Stimulated activated CD8-positive, alpha-beta memory T cell treated with anti-CD3 and anti-CD28 coated beads, Interleukin-12 subunit alpha, Interleukin-12 subunit beta, amount 100 ng/mL, for 1 hour (primary cell): ENCODE data around the gene ST13.
"Not testable (repeated sequence)": the region's sequence is repeated elsewhere in the genome, so short reads cannot be mapped to it uniquely, and the experiment has no call there.

Experiments
- DNase-seq: peaks from one replicate; pipeline ENCODE4 v3.0.0-alpha.2; 2020; ENCODE audit warnings: low read depth

ST13 gene

DNA sequence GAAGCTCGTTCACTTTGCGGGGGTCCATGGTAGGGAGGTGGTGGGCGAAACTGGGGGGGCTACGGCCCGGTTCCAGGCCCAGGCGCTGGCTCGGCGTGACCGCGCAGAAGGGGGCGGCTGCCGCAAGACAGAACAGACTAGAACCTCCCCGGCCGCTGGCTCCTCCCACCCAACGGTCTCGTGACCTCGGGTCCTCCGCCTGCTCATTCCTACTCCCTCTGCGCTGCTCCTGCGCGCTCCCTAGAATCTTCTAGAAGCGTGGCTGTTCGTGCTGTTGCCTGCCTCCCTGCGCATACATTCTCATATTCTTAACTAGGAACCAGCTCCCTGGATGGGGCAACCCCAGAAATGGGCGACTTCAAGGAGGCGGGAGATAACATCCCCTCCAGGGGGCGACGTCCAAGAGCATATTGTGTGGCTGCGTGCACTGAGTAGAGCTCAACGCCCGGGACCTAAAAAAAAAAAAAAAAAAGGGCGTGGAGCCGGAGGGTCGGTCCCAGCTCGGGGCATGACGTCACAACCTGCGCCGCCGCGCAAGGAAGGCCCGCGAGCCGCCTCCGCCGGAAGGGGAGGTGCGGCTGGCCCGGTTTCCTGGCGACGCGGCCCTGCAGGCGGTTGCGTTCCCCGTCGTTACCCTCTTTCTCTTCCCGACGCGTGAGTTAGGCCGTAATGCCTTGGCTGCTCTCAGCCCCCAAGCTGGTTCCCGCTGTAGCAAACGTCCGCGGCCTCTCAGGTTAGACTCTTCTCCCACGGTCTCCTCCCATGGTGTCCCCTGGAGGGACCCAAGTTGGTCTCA is at the start of gene ST13, which contains the start of gene XPNPEP3:
Gene ST13, minus strand, starts transcription at position 127 of the 796 bp plus-strand sequence. Its CDS starts 99 bp downstream, at position 28.
Gene XPNPEP3, plus strand, starts transcription at position 636 of the 796 bp plus-strand sequence. Its CDS starts 34 bp downstream, at position 670.
- DNase-seq, result peak; percentile 94

GRCh38 chr22:40904101-40904500 is 47.7 kb upstream of the ST13 start:
- DNase-seq, result no peak

DNA sequence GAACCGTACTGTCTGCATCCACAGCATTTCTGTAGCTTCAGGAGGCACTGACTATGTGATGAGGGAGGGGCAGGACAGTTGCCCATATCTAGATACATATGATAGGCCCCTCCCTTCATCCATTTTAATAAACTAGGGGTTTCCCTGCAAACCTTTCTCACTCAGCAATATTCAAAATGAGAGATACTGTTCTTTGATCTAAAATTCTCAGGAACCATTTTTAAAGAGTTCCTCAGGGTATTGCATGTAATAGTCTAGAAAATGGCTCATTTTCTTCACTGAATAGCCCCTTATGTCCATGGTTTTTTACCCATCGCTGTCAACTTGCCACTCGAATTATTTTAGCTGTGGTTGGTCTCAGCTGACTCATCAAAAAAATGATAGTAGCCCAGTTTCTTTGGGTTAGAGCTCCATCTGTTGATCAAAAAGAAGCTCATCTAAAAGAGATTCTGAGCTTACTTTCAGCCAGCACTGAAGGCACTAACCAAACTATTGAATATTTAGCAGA is 42.5 kb upstream of the ST13 start:
- DNase-seq, result no peak

DNA sequence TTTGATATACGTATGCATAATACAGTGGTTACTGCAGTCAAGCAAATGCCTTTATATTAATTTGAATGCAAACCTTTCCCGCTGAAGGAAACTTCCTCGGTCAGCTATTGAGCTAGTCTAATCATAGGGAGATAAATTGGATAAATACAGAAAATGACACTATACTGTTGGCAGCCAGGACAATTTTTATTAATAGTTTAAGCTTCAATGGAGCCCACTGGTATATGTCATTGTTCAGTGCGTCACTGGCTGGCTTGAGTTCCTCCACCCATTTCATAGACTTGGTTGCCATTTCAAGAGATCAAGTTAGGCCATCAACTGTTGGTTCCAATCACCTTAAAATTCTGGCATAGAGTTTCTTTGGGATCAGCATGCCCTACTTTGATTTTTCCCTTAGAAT is 38.0 kb upstream of the ST13 start:
- DNase-seq, result no peak

DNA sequence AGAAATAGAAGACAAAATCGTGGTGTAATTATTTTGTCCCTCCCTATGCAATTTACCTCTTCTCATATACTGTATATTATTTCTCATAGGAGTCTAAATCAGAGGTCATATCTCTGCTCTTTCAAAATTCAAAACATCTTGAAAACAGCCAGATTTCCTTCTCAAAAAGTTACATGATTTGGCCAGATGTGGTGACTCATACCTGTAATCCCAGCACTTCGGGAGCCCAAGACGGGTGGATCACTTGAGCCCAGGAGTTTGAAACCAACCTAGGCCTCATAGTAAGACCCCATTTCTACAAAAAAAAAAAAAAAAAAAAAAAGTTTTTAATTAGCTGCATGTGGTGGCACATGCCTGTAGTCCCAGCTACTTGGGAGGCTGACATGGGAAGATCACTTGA is 34.4 kb upstream of the ST13 start:
- no peak for DNase-seq

DNA sequence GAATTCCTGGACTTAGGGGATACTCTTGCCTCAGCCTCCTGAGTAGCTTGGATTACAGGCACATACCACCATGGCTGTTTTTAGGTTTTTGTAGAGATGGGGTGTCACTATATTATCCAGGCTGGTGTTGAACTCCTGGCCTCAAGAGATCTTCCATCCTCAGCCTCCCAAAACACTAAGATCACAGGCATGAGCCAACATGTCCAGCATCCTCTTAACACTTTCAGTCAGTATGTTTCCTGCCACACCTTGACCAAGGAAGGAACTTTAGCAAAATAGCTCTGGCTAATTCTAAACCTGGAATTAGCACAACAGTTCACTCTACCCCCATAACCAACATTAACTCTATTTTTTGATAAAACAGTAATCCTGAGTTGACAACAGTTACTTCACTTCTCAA is 32.7 kb upstream of the ST13 start:
- DNase-seq, result no peak

GRCh38 chr22:40878922-40879321 is 22.5 kb upstream of the ST13 start:
- no peak for DNase-seq

DNA sequence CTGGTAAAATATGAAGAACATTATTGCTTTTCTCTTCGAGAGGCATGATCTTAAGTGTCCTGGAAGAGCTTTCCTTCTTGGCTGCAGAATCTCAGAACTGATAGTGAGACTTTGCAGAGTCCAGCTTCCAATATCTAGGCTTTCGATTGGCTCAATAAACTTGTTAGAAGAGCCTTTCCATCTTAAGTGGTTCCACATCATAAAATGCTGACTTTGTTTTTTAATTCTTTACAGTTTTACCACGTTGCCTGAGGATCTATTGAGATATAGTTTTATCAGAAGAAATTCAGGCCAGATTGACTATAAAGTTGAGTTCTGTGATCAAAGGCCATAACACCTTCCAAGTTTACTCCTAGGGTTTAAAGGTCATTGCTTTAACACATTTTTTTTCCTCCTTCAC is 21.0 kb upstream of the ST13 start:
- no peak for DNase-seq

- no peak for DNase-seq
These were observed 20.5 kb upstream of the ST13 start for GRCh38 chr22:40876907-40877306.

DNA sequence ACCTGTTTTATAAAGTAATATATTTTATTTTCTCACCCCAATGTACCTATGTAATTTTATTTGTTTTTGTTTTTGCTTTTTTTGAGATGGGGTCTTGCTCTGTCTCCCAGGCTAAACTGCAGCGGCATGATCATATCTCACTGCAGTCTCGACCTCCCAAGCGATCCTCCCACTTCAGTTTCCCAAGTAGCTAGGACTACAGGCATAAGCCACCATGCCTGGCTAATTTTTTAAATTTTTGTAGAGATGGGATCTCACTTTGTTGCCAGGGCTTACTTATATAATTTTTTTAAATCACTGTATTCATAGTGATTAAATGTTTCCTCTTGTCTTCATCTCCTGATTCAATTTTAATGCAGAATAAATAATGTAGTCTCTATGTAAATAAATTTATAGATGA is 18.7 kb upstream of the ST13 start:
- no peak for DNase-seq

DNA sequence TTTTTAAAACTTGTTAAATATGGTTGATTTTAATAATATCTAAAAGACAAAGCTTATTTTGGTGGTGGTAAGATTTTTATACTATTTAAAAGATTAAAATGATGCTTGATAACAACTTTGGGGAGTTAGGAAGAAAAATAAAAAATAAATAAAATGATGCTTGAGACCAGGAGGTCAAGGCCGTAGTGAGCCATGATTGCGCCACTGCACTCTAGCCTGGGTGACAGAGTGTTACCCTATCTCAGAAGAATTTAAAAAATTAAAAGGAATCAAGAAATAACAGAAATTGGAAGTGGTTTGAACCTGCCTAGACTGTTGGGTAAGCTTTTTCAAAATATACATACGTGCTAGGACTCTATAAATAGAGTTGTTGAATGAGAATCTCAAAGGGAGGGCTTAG is 17.6 kb upstream of the ST13 start:
- no peak for DNase-seq

DNA sequence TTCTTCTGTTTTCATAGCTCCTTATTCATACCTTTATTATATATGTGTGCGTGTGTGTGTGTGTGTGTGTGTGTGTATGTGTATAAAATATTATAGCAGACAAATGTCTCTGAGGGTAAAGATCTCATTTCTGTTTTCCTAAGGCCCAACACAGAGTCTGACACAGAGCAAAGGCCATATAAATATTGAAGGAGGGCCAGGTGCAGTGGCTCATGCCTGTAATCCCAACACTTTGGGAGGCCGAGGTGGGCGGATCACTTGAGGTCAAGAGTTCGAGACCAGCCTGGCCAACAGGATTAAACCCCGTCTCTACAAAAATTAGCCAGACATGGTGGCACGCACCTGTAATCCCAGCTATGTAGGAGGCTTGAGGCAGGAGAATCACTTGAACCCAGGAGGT is 11.9 kb upstream of the ST13 start:
- DNase-seq, result not testable (repeated sequence)

DNA sequence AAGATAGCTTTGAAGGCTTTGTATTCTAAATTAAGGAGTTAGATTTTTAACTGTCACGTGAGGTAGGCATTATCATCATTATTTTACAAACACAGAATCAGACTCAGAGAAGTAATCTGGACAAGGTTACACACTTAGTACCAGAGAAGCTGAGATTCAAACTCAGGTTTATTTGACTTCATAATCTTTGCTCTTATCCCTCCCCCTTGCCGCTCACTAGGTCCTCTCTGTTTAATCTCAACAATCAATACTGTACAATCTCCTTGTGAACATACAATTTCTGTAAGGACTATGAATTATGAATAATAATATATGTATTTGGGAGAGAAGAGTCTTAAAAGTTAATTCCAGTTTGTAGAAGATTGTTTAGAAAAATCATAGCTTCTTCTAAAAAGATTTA is 10.7 kb upstream of the ST13 start:
- DNase-seq, result no peak

GRCh38 chr22:40862537-40862936 is 6.1 kb upstream of the ST13 start:
- DNase-seq, result no peak

GRCh38 chr22:40862013-40862412 is 5.6 kb upstream of the ST13 start, which contains the start of gene DNAJB7:
Gene DNAJB7 (minus strand): TSS chr22:40862113. CDS start chr22:40861994, 119 bp downstream.
- no peak for DNase-seq

DNA sequence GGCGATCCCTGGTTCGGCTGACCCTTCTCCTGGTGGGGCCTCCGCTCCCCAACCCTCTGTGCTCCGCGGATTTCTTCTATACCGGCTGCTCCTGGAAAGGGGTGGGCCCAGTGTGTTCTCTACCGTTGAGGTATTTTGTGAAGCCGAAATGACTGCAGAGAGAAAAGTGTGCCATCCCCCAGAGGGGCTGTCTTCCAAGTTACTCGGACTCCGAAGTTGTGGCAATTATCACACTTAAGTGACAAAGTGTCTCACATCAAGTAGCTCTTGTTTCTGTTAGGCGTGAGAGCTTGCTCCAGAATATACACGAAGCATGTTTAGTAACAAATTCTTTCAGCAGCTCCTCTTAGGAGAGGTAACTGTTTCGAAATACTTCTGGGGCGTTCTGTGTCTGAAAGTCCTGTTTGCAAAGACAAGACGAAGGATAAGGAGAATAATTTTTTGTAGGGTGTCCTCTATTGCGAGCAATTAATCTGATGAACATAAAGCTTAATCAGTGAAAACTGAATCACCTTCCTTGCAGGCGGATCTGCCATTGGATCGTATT is 943 bp upstream of the ST13 start:
- no peak for DNase-seq

- DNase-seq, result no peak
These were observed 393 bp downstream of the ST13 start for GRCh38 chr22:40855979-40856512.

GRCh38 chr22:40855071-40855978 is 1.1 kb downstream of the ST13 start:
- no peak for DNase-seq

DNA sequence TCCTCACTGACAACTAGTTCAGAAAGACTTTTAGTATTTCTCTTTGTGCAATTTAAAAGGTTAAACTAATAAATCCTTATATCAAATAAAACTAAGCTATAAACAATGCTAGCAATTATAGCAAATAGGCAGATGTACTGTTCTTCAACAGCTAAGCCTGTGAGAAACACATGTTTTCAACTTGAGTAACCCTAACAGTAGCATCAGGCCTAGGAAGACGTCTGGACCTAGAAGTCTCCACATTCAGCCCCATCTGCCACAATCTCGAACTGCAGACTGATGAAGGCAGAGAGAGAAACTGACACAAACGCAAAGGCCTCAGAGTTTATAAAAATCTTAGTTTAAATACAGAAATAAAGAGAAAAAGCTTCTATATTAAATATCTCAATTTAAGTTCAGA is 2.5 kb downstream of the ST13 start:
- DNase-seq, result no peak

DNA sequence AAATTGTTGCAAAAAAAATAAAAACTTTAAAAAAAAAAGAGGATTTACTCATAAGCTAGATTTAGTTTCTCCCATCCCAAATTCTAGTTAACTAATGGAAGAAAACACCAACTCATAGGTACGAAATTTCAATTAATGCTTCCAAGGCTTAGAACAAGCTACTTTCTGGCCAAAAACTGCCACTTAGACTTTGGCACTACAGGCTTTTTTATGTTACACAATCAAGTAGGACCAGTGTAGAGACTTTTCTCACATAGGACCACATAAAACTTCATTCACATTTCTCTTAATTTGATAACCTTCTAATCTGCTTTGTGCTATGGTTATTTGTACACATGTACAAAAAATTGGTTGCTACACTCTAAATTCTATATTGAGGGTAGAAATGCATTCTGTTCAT is 3.1 kb downstream of the ST13 start:
- DNase-seq, result no peak

GRCh38 chr22:40845816-40846215 is 10.6 kb downstream of the ST13 start:
- DNase-seq, result not testable (repeated sequence)

DNA sequence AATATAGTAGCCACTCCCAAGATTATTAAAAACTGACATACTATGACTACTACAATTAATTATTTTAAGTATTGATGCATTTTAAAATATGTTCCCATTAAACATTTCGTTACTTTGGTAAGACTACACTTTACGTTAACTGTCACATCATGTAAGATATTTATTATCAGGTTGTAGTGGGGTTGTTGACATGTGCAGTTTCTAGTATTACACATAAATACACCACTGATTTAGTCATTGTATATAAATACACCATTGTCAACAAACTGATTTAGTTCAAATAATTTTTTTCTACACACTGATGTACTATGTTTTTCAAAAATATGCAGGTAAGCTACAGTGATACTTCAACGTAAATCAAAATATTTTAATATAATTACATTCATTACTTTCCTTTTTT is 11.5 kb downstream of the ST13 start:
- no peak for DNase-seq
